ENCODE results near the gene SLC44A5.
"Not testable (repeated sequence)": the region's sequence is repeated elsewhere in the genome, so short reads cannot be mapped to it uniquely, and the experiment has no call there.

The SLC44A5 gene

GRCh38 chr1:75273110-75273509 lies 337.8 kb downstream of the SLC44A5 start:
- DNase-seq (ENCODE audit: low read depth), result no peak

GRCh38 chr1:75265792-75266191 lies 345.1 kb downstream of the SLC44A5 start:
- no peak for DNase-seq (ENCODE audit: low read depth)

GRCh38 chr1:75264112-75264511 lies 346.8 kb downstream of the SLC44A5 start:
- no peak for DNase-seq (ENCODE audit: low read depth)

DNA sequence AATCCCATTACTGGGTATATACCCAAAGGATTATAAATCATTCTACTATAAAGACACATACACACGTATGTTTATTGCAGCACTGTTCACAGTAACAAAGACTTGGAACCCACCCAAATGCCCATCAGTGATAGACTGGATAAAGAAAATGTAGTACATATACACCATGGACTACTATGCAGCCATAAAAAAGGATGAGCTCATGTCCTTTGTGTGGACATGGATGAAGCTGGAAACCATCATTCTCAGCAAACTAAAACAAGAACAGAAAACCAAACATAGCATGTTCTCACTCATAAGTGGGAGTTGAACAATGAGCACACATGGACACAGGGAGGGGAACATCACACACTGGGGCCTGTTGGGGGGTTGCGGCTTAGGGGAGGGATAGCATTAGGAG lies 347.3 kb downstream of the SLC44A5 start:
- not testable (repeated sequence) for DNase-seq (ENCODE audit: low read depth)

DNA sequence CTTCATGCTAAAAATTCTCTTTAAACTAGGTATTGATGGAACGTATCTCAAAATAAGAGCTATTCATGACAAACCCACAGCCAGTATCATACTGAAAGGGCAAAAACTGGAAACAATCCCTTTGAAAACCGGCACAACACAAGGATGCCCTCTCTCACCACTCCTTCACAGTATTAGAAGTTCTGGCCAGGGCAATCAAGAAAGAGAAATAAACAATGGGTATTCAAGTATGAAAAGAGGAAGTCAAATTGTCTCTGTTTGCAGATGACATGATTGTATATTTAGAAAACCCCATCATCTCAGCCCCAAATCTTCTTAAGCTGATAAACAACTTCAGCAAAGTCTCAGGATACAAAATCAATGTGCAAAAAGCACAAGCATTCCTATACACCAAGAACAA lies 349.0 kb downstream of the SLC44A5 start:
- not testable (repeated sequence) for DNase-seq (ENCODE audit: low read depth)

- no peak for DNase-seq (ENCODE audit: low read depth)
Observed at GRCh38 chr1:75258351-75258750, 352.6 kb downstream of the SLC44A5 start.

DNA sequence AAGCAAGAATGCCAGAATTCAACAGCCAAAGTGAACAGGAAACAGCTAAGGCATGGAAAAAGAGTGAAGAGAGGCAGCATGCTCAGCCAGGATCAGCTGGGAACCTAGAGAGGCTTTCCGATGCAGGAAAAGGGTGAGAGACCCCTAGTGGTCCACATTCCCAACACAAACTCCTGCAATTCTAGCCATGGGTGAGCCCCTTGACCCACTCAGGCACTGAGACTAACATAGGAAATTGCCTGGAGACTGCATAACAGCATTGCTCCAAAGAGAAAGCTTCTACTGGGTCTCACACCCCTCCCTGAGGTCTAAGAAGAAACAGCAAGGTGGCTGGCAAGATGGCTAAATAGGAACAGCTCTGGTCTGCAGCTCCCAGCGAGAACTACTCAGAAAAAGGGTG lies 353.5 kb downstream of the SLC44A5 start:
- DNase-seq (ENCODE audit: low read depth), result no peak

- DNase-seq (ENCODE audit: low read depth), result not testable (repeated sequence)
Observed at GRCh38 chr1:75250114-75250513, 360.8 kb downstream of the SLC44A5 start.

DNA sequence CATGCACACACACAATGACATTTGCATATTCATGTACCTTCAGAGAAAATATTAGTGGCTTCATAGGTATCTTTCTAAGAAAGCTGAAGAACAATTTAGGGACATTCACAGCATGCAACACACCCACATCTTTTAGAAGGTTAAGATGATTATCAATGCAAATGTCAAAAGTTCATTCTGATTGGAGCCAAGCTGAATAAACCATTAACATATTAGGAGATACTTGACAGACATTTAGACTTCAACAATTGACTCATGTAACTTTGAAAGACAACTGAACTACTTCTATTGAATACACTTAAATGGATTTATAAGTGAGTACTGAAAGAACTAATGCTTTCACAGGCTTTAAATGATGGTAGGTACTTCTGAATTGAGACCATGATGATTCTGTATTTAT lies 365.7 kb downstream of the SLC44A5 start:
- no peak for DNase-seq (ENCODE audit: low read depth)

DNA sequence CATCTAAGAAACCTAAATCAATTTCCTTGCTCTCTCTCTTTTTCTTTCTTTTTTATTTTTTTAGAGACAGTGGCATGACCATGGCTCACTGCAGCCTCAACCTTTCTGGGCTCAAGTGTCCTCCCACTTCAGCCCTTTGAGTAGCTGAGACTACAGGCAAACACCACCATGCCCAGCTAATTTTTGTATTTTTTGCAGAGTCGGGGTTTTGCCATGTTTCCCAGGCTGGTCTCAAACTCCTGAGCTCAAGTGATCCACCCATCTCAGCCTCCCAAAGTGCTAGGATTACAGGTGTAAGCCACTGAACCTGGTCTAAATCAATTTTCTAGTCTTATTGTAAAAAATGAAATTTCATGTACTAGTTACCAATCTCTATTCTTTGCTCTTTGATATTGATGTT lies 367.8 kb downstream of the SLC44A5 start:
- no peak for DNase-seq (ENCODE audit: low read depth)

DNA sequence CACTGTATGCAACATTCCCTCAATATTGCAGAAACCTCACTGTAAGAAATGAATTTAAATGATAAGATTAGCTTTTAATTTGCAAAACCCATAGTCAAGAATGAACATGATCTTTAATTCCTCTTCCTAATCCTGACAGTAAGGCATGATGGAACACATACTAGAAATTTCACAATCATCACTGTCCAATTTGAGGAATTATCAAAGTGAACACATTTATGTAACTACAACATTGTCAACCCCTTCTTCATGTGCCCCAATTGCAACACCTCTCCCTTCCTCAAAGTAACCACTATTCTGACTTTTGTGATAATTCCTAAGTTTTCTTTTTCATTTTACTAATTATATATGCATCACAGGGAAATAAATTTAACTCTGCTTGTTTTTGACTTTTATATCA lies 373.6 kb downstream of the SLC44A5 start:
- no peak for DNase-seq (ENCODE audit: low read depth)

DNA sequence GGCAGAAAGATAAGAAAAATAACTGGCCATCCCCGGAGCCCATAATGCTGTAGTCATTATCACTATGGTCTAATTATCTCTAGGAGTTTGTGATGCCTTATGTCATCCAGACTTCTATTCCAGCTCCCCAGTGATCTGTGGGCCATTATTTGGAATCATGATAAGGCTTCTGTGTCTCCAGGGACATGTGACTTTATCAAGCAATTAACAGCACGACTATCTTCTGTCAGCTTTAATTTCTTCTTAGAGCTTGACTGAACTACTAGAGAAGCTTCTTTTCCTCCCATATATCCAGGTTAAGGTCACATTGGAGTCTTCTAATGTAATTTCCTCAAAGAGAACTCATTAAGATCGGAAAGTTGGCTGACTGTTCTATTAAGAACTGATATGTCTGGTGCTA lies 376.4 kb downstream of the SLC44A5 start:
- DNase-seq (ENCODE audit: low read depth), result no peak

GRCh38 chr1:75233302-75233929 lies 377.5 kb downstream of the SLC44A5 start:
- no peak for DNase-seq (ENCODE audit: low read depth)

DNA sequence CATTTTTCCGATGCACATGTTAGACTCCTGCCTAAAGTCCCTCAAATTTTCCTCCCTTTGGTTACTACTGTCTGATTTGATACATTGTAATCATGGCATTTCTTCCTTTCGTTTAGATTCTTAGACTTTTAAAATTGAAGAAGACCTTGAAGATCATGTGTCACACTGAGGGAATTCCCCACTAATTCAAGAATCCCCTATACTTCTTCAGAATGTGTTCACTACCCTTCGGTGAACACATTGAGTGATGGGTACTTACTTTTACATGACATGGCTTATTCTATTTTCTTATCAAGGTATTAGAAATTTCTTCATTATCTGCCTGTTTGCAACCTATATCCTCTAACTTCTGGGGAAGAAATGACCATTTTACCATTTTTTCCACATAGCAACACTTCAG lies 390.8 kb downstream of the SLC44A5 start:
- DNase-seq (ENCODE audit: low read depth), result no peak

DNA sequence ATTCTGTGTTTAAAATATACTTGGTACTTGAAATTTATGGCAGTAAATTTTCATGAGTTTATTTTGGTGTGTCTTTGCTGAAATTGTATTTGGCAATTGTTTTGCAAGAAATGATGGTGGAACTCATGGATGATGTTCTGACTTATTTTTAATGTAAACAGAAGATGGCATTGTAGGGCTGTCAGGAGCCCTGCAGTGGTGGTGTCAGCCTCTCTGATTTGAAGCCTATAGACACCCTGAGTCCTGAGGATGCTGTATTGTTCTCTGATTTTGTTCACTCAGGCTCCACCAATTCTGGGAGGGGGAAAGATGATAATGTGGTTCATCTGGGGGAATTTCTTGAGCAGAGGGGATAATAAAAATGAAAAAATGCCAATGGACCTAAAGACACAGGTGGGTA lies 396.9 kb downstream of the SLC44A5 start:
- DNase-seq (ENCODE audit: low read depth), result no peak

DNA sequence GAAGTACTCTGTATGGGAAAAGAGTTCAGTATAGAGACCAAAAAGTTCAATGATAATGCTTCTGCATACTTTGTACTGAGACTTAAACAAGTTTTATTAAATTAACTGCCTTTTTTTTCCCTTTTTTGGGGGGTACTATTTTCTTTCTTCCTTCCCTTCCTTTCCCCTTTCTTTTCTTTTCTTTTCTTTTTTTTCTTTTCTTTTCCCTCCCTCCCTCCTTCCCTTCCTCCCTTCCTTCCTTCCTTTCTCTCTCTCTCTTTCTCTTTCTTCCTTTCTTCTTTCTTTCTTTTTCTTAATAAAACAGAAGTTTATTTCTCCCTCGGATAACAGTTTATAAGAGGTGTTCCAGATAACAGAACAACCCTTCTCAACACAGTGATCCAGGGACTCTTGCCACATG lies 399.3 kb downstream of the SLC44A5 start:
- DNase-seq (ENCODE audit: low read depth), result no peak

DNA sequence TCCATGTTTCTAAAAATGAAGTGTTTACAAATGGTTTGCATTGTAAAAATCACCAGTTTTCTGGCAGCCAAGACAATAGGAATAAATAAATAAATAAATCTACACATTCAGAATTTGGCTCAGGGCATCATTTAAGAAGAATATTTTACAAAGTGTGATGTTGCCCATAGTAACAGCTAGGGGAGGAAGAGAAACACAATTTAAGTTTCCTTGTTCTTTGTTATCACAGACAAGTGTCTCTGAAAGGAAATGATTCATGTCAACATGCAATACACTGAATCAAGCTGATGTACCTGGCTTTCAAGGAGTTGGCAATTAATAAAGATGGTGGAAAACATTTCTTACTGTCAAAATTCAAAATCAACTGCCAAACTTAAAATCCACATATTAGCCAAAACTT lies 402.1 kb downstream of the SLC44A5 start:
- no peak for DNase-seq (ENCODE audit: low read depth)

GRCh38 chr1:75203415-75204277 lies 407.3 kb downstream of the SLC44A5 start:
- DNase-seq (ENCODE audit: low read depth), result peak; percentile 15

GRCh38 chr1:75202751-75203150 lies 408.2 kb downstream of the SLC44A5 start:
- DNase-seq (ENCODE audit: low read depth), result no peak

GRCh38 chr1:75198761-75199160 lies 412.2 kb downstream of the SLC44A5 start:
- DNase-seq (ENCODE audit: low read depth), result no peak

DNA sequence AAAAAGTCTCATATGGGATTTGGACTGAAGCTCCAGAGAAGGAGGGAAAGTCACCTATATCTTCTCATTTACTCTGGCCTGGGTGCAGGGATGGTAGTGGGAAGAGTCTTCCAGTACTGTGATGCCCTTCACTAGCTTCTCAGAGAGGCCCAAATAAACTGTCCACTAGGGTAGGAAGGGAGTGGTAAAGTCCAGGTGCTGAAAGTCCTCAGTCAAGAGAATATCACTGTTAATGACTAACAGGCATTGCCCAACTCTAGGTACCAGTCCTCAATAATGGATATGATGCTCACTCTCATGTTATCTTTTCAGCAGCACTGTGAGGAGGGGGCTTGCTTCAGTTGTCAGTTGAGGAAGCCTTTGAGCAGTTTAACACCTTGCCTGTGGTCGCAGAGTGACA lies 412.8 kb downstream of the SLC44A5 start:
- DNase-seq (ENCODE audit: low read depth), result no peak

DNA sequence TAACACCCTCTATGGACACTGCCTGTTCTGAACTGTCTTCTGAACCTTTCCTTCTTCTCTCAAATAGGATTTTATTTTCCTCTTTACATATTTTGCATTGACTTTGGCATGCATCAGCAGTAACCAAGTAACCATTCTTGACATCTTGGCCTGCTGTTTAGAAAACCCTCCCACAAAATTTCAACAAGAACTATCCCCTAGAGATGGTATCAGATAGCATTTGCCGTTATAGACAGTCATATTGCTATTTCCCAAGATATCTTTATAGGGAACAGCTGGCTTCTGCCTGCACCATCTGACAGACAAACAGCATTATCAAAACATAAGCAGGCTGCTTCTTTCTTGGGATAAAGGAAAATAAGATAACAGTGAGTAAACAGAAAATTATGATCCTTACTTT lies 422.0 kb downstream of the SLC44A5 start:
- no peak for DNase-seq (ENCODE audit: low read depth)

DNA sequence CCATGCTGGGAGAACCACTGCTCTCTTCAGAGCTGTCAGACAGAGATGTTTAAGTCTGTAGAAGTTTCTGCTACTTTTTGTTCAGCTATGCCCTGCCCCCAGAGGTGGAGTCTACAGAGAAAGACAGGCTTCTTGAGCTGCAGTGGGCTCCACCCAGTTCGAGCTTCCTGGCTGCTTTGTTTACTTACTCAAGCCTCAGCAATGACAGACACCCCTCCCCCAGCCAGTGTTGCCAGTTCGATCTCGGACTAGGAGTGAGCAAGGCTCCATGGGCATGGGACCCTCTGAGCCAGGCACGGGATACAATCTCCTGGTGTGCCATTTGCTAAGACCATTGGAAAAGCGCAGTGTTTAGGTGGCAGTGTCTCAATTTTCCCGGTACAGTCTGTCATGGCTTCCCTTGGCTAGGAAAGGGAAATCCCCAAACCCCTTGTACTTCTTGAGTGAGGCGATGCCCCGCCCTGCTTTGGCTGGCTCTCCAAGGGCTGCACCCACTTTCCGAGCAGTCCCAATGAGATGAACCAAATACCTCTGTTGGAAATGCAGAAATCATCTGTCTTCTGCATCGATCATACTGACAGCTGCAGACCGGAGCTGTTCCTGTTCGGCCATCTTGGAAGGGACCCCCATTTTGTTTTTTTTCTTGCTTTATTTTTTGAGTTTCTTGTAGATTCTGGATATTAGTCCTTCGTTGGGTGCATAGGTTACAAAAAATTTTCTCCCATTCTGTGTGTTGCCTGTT lies 429.5 kb downstream of the SLC44A5 start:
- DNase-seq (ENCODE audit: low read depth), result not testable (repeated sequence)
